HFFc6 (cell line): ENCODE data around the gene STK31. TPM values are rescaled to one million over a fixed set of nuclear protein-coding genes. Genes with fewer than 3 reads are reported as not detected.
"Not testable (repeated sequence)": the region's sequence is repeated elsewhere in the genome, so short reads cannot be mapped to it uniquely, and the experiment has no call there.

Source experiments
- DNase-seq: peaks from one replicate; pipeline ENCODE4 v3.0.0-alpha.2; 2018
- H3K27ac Mint-ChIP-seq: 2 replicates; pipeline ENCODE4 v1.8.0; 2020; ENCODE audit warnings: mild to moderate bottlenecking, mixed read lengths
- H3K27me3 Mint-ChIP-seq: 2 replicates; pipeline ENCODE4 v1.8.0; 2021; ENCODE audit warnings: mild to moderate bottlenecking, moderate library complexity, mixed read lengths; ENCODE audit not compliant: insufficient read depth
- H3K36me3 Mint-ChIP-seq: 2 replicates; pipeline ENCODE4 v1.8.0; 2021; ENCODE audit warnings: low read depth, mixed read lengths
- H3K4me1 Mint-ChIP-seq: 2 replicates; pipeline ENCODE4 v1.8.0; 2020; ENCODE audit warnings: low read depth, mixed read lengths
- H3K4me3 Mint-ChIP-seq: 2 replicates; pipeline ENCODE4 v1.8.0; 2020; ENCODE audit warnings: mild to moderate bottlenecking, moderate library complexity, mixed read lengths
- H3K9me3 Mint-ChIP-seq: 2 replicates; pipeline ENCODE4 v1.8.0; 2020; ENCODE audit warnings: mild to moderate bottlenecking, mixed read lengths
- CTCF ChIP-seq: fragments of 200-600 bp; sonication (generic); IDR thresholded peaks from 2 replicates; pipeline ENCODE4 v1.5.0; 2021; ENCODE audit warnings: antibody characterized with exemption, mild to moderate bottlenecking
- total RNA-seq, 6 experiments: library from RNA; stranded (reverse); fragmentation: NEBNext Ultra II Directional; extraction: Animal tissue kit (Norgen Biotek cat#: 25700); gene quantifications; 2 replicates in 1 of 6; 3 replicates in 5 of 6; pipeline ENCODE4 v1.2.3, GENCODE V29; 2021

The STK31 gene
- total RNA-seq, 6 experiments from 2014 or later = not detected

- no peak for TF ChIP-seq CTCF
- Mint-ChIP-seq H3K36me3 (no peaks in the 10 kb centered on the region), H3K9me3 (peaks cover 16% of the 10 kb centered on the region), H3K4me3 (no peak overlapping the region), H3K4me1 (no peaks in the 10 kb centered on the region), H3K27ac (no peak overlapping the region), H3K27me3 (no peaks in the 10 kb centered on the region)
- no peak for DNase-seq
Measured at GRCh38 chr7:23810099-23810498, 100.1 kb downstream of the STK31 start.

- H3K4me3 Mint-ChIP-seq = no peak overlapping the region
- no peak for DNase-seq
- no peaks in the 10 kb centered on the region for H3K36me3 Mint-ChIP-seq
- no peak overlapping the region for H3K27ac Mint-ChIP-seq
- H3K27me3 Mint-ChIP-seq = no peaks in the 10 kb centered on the region
- no peaks in the 10 kb centered on the region for H3K4me1 Mint-ChIP-seq
- peak; percentile 71 for TF ChIP-seq CTCF
- peaks cover 15% of the 10 kb centered on the region for H3K9me3 Mint-ChIP-seq
Measured at GRCh38 chr7:23811540-23811939, 101.5 kb downstream of the STK31 start.

GRCh38 chr7:23828125-23828524 lies 118.1 kb downstream of the STK31 start:
- peaks cover 35% of the 10 kb centered on the region for H3K9me3 Mint-ChIP-seq
- H3K27me3 Mint-ChIP-seq, H3K36me3 Mint-ChIP-seq, H3K27ac Mint-ChIP-seq, H3K4me3 Mint-ChIP-seq, H3K4me1 Mint-ChIP-seq, DNase-seq: not testable (repeated sequence)

- not testable (repeated sequence) for H3K4me1 Mint-ChIP-seq, H3K27ac Mint-ChIP-seq, H3K36me3 Mint-ChIP-seq, H3K27me3 Mint-ChIP-seq, H3K4me3 Mint-ChIP-seq, DNase-seq
- H3K9me3 Mint-ChIP-seq = peaks cover 41% of the 10 kb centered on the region
Measured at GRCh38 chr7:23832733-23833132, 122.7 kb downstream of the STK31 start.

- Mint-ChIP-seq H3K4me3 (no peak overlapping the region), H3K36me3 (peaks cover 6% of the 10 kb centered on the region; the same call in 1 of the 2 replicates), H3K27ac (no peak overlapping the region), H3K27me3 (no peaks in the 10 kb centered on the region), H3K9me3 (peaks cover 41% of the 10 kb centered on the region), H3K4me1 (no peaks in the 10 kb centered on the region)
- TF ChIP-seq CTCF = no peak
- no peak for DNase-seq
Measured at GRCh38 chr7:23833405-23833804, 123.4 kb downstream of the STK31 start.

GRCh38 chr7:23844837-23845236 lies 134.8 kb downstream of the STK31 start:
- H3K27ac Mint-ChIP-seq, H3K4me1 Mint-ChIP-seq, DNase-seq, H3K27me3 Mint-ChIP-seq, H3K4me3 Mint-ChIP-seq: not testable (repeated sequence)
- Mint-ChIP-seq H3K36me3 (peaks cover 15% of the 10 kb centered on the region), H3K9me3 (peaks cover 82% of the 10 kb centered on the region)

GRCh38 chr7:23852135-23852534 lies 142.1 kb downstream of the STK31 start:
- Mint-ChIP-seq H3K27me3 (no peaks in the 10 kb centered on the region; the same call in 1 of the 2 replicates), H3K4me1 (no peaks in the 10 kb centered on the region)
- no peak for TF ChIP-seq CTCF

More at GRCh38 chr7:23852135-23852534, 142.1 kb downstream of the STK31 start:
- H3K36me3 Mint-ChIP-seq = no peaks in the 10 kb centered on the region; the same call in 1 of the 2 replicates
- no peak overlapping the region for H3K4me3 Mint-ChIP-seq
- DNase-seq = peak; percentile 1
- peaks cover 36% of the 10 kb centered on the region for H3K9me3 Mint-ChIP-seq
- no peak overlapping the region for H3K27ac Mint-ChIP-seq
